Transverse colon (tissue), 3 donors: ENCODE results near the gene JPH3.

Experiments used
- CTCF ChIP-seq, 5 experiments: fragments of 200-600 bp in 3 of 5; fragments of 450-650 bp in 2 of 5; sonication (generic) in 3 of 5; IDR thresholded peaks; 1 replicate in 2 of 5; 2 replicates in 3 of 5; pipeline ENCODE4 v1.5.1; 2016 to 2017; ENCODE audit warnings: antibody characterized with exemption in 5 of 5, inconsistent platforms in 3 of 5, mild to moderate bottlenecking in 2 of 5, moderate library complexity in 1 of 5
- EP300 ChIP-seq: sonication (generic); formaldehyde crosslinking; IDR thresholded peaks from one replicate; pipeline ENCODE4 v1.6.1; 2017; ENCODE audit warnings: antibody characterized with exemption, low read depth
- POLR2A ChIP-seq: fragments of 450-650 bp; IDR thresholded peaks from one replicate; pipeline ENCODE4 v1.6.1; 2016; ENCODE audit warnings: antibody characterized with exemption, mild to moderate bottlenecking, moderate library complexity

GRCh38 chr16:87644186-87644585, 41.9 kb downstream of the JPH3 start:
- TF ChIP-seq CTCF (IDR thresholded peaks at IDR 0.05) (no peak), POLR2A (no peak), EP300 (no peak)
